Heart left ventricle (tissue), 16 donors: ENCODE data around the gene PBX1. TPM values are rescaled to one million over a fixed set of nuclear protein-coding genes. Genes with fewer than 3 reads are reported as not detected.
A peak's percentile ranks its signal among the peaks of the same experiment; 100 is the strongest.

ENCODE experiments used
- ATAC-seq, 4 donors: fragments of 200-7000 bp; cut with Tn5 transposase; one replicate each; pipeline ENCODE4 v1.9.1; 2020 to 2022; ENCODE audit warnings: moderate library complexity in 4 of 4, mild to moderate bottlenecking in 3 of 4, moderate number of reproducible peaks in 1 of 4
- DNase-seq, 5 donors: peaks; one replicate each; pipeline ENCODE4 v3.0.0-alpha.2; 2020
- H3K27ac ChIP-seq, 12 donors: fragments of 200-600 bp; sonication (generic) in 4 of 12; one replicate each; pipeline versions ENCODE4 v1.5.0 to v1.8.0; 2016 to 2022; ENCODE audit warnings: mild to moderate bottlenecking in 2 of 12
- H3K27me3 ChIP-seq, 9 donors: fragments of 200-600 bp; sonication (generic) in 2 of 9; one replicate each; pipeline versions ENCODE4 v1.5.1 to v1.8.0; 2016 to 2022; ENCODE audit warnings: mild to moderate bottlenecking in 3 of 9
- H3K36me3 ChIP-seq, 9 donors: fragments of 200-600 bp; sonication (generic) in 2 of 9; one replicate each; pipeline versions ENCODE4 v1.5.0 to v1.8.0; 2018 to 2022; ENCODE audit warnings: mild to moderate bottlenecking in 2 of 9
- H3K4me1 ChIP-seq, 12 donors: fragments of 200-600 bp; sonication (generic) in 4 of 12; one replicate each; pipeline versions ENCODE4 v1.5.0 to v1.8.0; 2016 to 2022; ENCODE audit warnings: mild to moderate bottlenecking in 3 of 12
- H3K4me3 ChIP-seq, 12 donors: fragments of 200-600 bp; sonication (generic) in 4 of 12; one replicate each; pipeline versions ENCODE4 v1.5.0 to v1.8.0; 2017 to 2022; ENCODE audit warnings: mild to moderate bottlenecking in 9 of 12, moderate library complexity in 4 of 12
- H3K9me3 ChIP-seq, 12 donors: fragments of 200-600 bp; sonication (generic) in 4 of 12; one replicate each; pipeline versions ENCODE4 v1.5.0 to v1.8.0; 2016 to 2022; ENCODE audit warnings: mild to moderate bottlenecking in 1 of 12
- POLR2A ChIP-seq, 2 donors: fragments of 450-650 bp; IDR thresholded peaks; one replicate each; pipeline ENCODE4 v1.6.1; 2017; ENCODE audit warnings: antibody characterized with exemption in 2 of 2, mild to moderate bottlenecking in 2 of 2, moderate library complexity in 2 of 2
- WGBS, 4 donors: extraction: QIAGEN DNeasy Blood & Tissue Kit in 2 of 4; methylation state at CpG; one replicate each; pipeline versions ENCODE4 v1.1.5 to v1.1.7; 2013 to 2018; 5-methylcytosine and 5-hydroxymethylcytosine counted together
- intact Hi-C, 10 donors: fragments of 100-400 bp; cut with DNase I; formaldehyde crosslinking; loops; one replicate each; pipeline versions ENCODE4 v1.11.1 to v1.14.2; 2022
- polyA plus RNA-seq, 2 donors: library from polyadenylated mRNA; stranded (reverse); fragments of 200-250 nt; gene quantifications; one replicate each; pipeline ENCODE4 v1.2.3, GENCODE V29; 2013
- total RNA-seq, 9 donors: library from RNA; depleted of rRNA in 2 of 9; stranded (reverse); fragments of >200 nt in 2 of 9; fragmentation: NEBNext Ultra II Directional in 3 of 9; extraction: Animal tissue kit (Norgen Biotek cat#: 25700) in 3 of 9; gene quantifications; one replicate each; pipeline versions ENCODE4 v1.1.0 to v1.2.4, GENCODE V29; 2016 to 2023
- TF ChIP-seq, protein P1 (sequence below), 12 donors: fragments of 200-600 bp; sonication (generic) in 4 of 12; IDR thresholded peaks; one replicate each; pipeline versions ENCODE4 v1.5.0 to v1.8.0; 2018 to 2022; ENCODE audit warnings: antibody characterized with exemption in 12 of 12, mild to moderate bottlenecking in 5 of 12
- donor health status: ischemic (EF 13 %, LVEDD 7.1; RV severe dilation, severe dysfunction).
- donor health status: healthy with polysubstance abuse.
- donor health status: DM: no; HTN: yes; CAD: no.
- donor health status: DM: no; HTN: no; CAD: no.
- donor health status: ischemic (EF 25% LVEDD 6.9; RV normal size, moderate dysfunction).
- donor health status: ischemic (EF 25% LVEDD 5.7; RV mildly dilated, moderate dysfunction).
- donor health status: healthy.
- donor health status: DM: yes; HTN: yes; CAD: no.
- donor health status: ischemic (EF 35%, LVEDD 5.7; RV mildly dilated, moderate dysfunction).
- donor health status: nonischemic (EF 11% LVEDD 7.7; RV severe dilation, severe dysfunction).
- donor health status: DM: yes; HTN: yes; CAD: no.
- donor health status: PGD.
- donor health status: ischemic (EF 29% LVEDD 5.4; RV normal size, mild dysfunction).
- donor health status: nonischemic (EF 23%, LVEDD 6.1; RV moderate dilation, normal function).

PBX1 gene
- total and polyA plus RNA-seq, 11 donors = 15.2 to 78.2 (median 59.1) TPM

DNA sequence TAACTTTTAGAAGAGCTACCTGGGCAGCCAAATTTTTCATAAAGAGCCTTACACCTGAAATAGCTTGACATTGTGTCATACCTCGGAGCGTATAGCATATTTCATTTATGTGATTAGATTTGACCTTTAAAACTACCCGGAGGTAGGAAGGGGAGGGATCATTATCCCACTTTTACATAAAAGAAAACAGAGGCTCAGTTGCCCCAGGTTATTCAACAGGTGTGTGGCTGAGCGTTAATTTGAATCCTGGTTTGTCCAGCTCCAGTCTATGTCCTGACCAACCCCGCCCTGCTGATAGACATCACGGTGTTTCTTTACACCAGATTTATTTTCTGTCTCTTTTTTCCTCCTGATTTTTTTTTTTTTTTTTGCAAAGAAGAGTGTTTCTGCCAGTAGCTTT lies 39.7 kb downstream of the PBX1 start:
- DNase-seq = no peak
- peaks cover 0 to 26% (median 5%) of the 10 kb centered on the region in 9 donors for H3K36me3 ChIP-seq
- TF ChIP-seq POLR2A (IDR thresholded peaks at IDR 0.05) = no peak
- TF ChIP-seq, protein P1, sequence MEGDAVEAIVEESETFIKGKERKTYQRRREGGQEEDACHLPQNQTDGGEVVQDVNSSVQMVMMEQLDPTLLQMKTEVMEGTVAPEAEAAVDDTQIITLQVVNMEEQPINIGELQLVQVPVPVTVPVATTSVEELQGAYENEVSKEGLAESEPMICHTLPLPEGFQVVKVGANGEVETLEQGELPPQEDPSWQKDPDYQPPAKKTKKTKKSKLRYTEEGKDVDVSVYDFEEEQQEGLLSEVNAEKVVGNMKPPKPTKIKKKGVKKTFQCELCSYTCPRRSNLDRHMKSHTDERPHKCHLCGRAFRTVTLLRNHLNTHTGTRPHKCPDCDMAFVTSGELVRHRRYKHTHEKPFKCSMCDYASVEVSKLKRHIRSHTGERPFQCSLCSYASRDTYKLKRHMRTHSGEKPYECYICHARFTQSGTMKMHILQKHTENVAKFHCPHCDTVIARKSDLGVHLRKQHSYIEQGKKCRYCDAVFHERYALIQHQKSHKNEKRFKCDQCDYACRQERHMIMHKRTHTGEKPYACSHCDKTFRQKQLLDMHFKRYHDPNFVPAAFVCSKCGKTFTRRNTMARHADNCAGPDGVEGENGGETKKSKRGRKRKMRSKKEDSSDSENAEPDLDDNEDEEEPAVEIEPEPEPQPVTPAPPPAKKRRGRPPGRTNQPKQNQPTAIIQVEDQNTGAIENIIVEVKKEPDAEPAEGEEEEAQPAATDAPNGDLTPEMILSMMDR (IDR thresholded peaks at IDR 0.05) = no peak
- H3K27me3 ChIP-seq = no peaks in the 10 kb centered on the region
- ATAC-seq = no peak
- H3K4me3 ChIP-seq = no peak overlapping the region
- intact Hi-C loops = no loop called here
- 77 to 78% (median 77%) methylated on average over 6 of the region's 6 CpGs for whole genome bisulfite sequencing, 4 donors
- no peaks in the 10 kb centered on the region for H3K9me3 ChIP-seq
- H3K27ac ChIP-seq = peak overlapping the region in 1 of 12 donors; percentile 41
- peaks cover 0 to 38% (median 20%) of the 10 kb centered on the region in 12 donors for H3K4me1 ChIP-seq

DNA sequence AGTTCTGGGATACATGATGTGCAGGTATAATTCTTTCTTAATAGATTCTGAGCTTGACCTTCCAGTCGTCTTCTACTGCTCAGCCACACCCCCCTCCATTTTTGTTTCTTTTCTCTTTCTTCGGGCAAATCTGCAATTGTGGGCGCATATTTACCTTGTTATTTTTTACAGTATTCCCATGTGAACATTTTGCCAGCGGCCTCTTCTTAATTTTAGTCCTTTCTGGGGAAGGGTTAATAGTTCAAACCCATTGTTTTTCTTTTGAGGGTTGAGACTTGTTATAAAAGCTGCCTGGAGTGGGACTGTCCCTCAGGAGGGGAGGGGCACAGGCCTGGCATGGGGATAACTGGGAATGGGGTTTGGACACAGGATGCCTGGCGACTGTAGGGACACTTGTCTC lies 40.3 kb downstream of the PBX1 start:
- peaks cover 0 to 29% (median 5%) of the 10 kb centered on the region in 9 donors for H3K36me3 ChIP-seq
- 69 to 76% (median 76%) methylated on average over 5 of the region's 5 CpGs for WGBS, 4 donors
- H3K27me3 ChIP-seq = no peaks in the 10 kb centered on the region
- H3K27ac ChIP-seq = peak overlapping the region in 1 of 12 donors; percentile 41
- intact Hi-C loops = no loop called here
- ATAC-seq (peak in 1 of 4 donors; percentile 18), DNase-seq (no peak)
- TF ChIP-seq, protein P1 (IDR thresholded peaks at IDR 0.05) = no peak
- TF ChIP-seq POLR2A (IDR thresholded peaks at IDR 0.05) = no peak
- no peaks in the 10 kb centered on the region for H3K9me3 ChIP-seq
- no peak overlapping the region for H3K4me3 ChIP-seq
- peaks cover 0 to 43% (median 21%) of the 10 kb centered on the region in 12 donors for H3K4me1 ChIP-seq

DNA sequence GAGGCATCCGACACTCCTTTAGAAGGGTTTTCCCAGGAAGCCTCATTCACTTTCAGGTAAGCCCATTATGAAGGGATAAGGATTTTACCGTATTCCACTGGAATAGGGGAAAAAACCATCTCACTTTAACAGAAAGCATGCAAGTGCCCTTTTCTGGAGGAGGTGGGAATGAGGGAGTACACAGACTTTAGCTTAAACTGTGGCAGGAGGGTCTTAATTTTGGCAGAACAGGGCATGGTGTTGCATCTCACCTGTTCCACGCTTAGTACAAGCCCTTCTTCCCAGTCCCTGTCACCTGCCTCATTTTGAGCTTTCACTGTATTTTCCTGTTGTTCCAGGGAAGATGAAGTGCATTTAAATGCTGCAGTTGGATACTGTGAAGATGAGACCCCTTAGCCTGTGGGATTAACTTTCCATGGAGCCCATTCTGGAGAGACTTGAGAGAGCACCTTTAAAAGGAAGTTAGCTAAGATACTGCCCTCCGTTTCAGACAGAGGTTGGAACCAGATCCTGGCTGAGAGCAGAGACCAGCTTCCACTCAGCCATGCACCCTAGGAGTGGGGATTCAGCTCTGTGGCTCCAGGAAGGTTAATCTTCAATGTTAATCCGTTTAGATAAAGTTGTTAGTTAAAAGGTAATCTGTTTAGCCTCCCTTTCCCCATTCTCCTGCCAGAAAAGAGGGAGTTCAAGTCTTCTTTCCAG lies 42.6 kb downstream of the PBX1 start:
- peak overlapping the region in 7 of 12 donors; percentile 9 to 65 (median 16) for H3K27ac ChIP-seq
- TF ChIP-seq, protein P1 (IDR thresholded peaks at IDR 0.05) = no peak
- no peak for TF ChIP-seq POLR2A (IDR thresholded peaks at IDR 0.05)
- H3K4me1 ChIP-seq = peaks cover 0 to 47% (median 21%) of the 10 kb centered on the region in 12 donors
- intact Hi-C loops = loop anchor here in 2 of 10 donors (5.0 kb wide), 1 partner anchor 34 kb away; no protein-coding TSS in a partner anchor
- H3K27me3 ChIP-seq = no peaks in the 10 kb centered on the region
- ATAC-seq = peak in 3 of 4 donors; percentile 10 to 42 (median 32)
- H3K4me3 ChIP-seq = no peak overlapping the region
- no peak for DNase-seq
- WGBS, 4 donors = 61 to 68% (median 65%) methylated on average over 5 of the region's 5 CpGs
- H3K36me3 ChIP-seq = peaks cover 0 to 25% (median 5%) of the 10 kb centered on the region in 9 donors
- H3K9me3 ChIP-seq = no peaks in the 10 kb centered on the region

DNA sequence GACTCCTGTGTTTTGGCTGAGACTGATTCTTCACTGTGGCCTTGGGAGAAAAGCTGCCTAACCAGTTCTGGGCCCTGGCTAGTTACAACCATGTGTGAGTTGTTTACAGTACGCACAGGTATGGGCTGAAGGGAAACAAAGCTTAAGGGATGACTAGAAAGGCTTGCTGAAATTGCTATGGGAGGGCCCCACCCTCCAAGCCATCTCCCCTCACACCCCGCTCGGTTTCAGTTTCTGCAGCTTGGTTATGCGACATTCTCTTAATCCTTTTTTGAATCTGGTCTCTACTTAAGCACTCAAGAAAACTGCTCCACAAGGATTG lies 43.1 kb downstream of the PBX1 start:
- Histone ChIP-seq H3K4me1 (peaks cover 0 to 52% (median 21%) of the 10 kb centered on the region in 12 donors), H3K9me3 (no peaks in the 10 kb centered on the region), H3K4me3 (no peak overlapping the region), H3K27ac (peak overlapping the region in 9 of 12 donors; percentile 6 to 65 (median 14)), H3K27me3 (no peaks in the 10 kb centered on the region), H3K36me3 (peaks cover 0 to 20% (median 4%) of the 10 kb centered on the region in 9 donors)
- WGBS, 4 donors = 73 to 83% (median 76%) methylated on average over 4 of the region's 4 CpGs
- DNase-seq (no peak), ATAC-seq (peak; percentile 19 to 48 (median 25))
- intact Hi-C loops = loop anchor here in 2 of 10 donors (5.0 kb wide), 1 partner anchor 35 kb away; no protein-coding TSS in a partner anchor
- TF ChIP-seq POLR2A (IDR thresholded peaks at IDR 0.05) = no peak
- TF ChIP-seq, protein P1 (IDR thresholded peaks at IDR 0.05) = no peak
